Dedifferentiated amniotic fluid mesenchymal stem cell (primary cell): Measurements from ENCODE around the gene HDAC9.

Experiments
- DNase-seq: peaks from one replicate; pipeline ENCODE4 v3.0.0-alpha.2; 2016; ENCODE audit errors: extremely low spot score

HDAC9 gene

DNA sequence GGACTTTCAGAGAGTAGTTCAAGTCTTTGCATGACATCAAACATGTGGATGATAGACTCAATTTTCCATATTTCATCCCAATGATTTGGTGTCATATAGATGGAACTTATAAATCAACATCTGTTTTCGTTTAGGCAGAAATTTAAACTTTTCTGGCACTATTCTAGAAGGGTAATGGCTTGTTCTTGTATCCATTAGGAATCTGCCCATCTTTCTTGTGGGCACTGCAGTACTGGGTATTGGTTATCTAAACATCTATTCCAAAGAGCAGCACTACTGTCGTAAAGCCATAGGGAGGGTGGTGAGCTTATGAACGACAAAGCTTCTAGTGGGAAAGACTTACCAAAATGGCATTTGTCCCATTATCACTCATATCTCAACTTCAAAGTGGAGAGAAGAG lies 348.4 kb downstream of the HDAC9 start:
- DNase-seq = no peak

- no peak for DNase-seq
Measured at GRCh38 chr7:18844735-18845134, 349.2 kb downstream of the HDAC9 start.

DNA sequence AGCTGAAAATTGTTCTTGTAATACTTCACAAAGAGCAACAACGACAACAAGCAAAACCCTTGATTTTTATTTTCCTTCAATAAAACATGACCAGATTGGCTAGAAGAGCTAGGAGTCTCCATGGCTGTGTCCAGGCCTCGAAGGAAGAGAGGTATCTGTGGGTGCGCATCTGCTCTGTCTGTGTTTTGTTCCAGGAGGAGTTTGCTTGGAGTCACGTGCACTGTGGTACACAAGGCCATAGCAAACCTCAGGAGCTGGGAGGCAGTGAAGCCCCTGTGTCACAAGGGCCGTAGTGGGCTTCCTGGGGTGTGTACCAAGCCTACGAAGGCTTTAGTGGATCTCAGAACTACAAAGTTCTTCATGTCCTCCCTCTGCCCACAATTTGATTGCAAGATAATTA lies 350.2 kb downstream of the HDAC9 start:
- DNase-seq = no peak

- DNase-seq = peak; percentile 78
Measured at GRCh38 chr7:18846765-18847215, 351.2 kb downstream of the HDAC9 start.

DNA sequence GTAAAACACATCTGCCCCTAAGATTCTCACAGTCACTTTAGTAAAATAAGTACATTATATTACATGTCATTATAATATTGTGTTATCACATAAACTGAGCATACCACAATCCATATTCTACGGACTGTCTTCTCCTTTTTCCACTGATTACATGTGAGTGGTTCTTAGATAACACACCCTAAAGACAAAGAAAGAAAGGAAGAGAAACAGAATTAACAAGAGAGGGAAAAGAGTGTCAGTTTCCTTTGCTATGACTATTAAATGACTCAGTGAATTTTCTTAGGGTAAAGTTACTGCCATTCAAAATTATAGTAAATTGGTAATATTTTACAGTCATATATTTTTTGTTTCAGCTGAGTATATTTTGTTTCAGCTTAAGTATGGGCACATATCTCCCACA lies 353.6 kb downstream of the HDAC9 start:
- DNase-seq = peak; percentile 22

DNA sequence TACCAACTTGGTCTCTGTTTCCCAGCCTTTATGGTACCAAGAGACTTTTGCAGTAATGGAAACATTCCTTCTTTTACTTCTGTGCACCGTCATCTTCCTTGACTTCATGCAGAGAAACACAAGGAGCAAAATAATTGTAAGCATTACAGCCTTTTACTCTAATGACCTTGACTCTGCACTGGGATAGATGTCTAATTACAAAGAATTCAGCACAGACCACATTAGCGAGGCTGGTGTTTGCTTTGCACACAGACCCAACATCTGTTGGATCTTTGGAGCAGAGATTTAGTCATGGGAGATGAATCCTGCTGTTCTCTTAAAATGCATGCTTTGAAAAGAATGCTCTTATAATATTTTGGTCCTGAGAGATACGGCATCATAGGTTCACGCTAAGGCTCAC lies 360.2 kb downstream of the HDAC9 start:
- peak; percentile 17 for DNase-seq

GRCh38 chr7:18858232-18858631 lies 362.7 kb downstream of the HDAC9 start:
- no peak for DNase-seq

- peak; percentile 31 for DNase-seq
Measured at GRCh38 chr7:18859318-18859717, 363.8 kb downstream of the HDAC9 start.

GRCh38 chr7:18860221-18860620 lies 364.7 kb downstream of the HDAC9 start:
- DNase-seq = peak; percentile 36

DNA sequence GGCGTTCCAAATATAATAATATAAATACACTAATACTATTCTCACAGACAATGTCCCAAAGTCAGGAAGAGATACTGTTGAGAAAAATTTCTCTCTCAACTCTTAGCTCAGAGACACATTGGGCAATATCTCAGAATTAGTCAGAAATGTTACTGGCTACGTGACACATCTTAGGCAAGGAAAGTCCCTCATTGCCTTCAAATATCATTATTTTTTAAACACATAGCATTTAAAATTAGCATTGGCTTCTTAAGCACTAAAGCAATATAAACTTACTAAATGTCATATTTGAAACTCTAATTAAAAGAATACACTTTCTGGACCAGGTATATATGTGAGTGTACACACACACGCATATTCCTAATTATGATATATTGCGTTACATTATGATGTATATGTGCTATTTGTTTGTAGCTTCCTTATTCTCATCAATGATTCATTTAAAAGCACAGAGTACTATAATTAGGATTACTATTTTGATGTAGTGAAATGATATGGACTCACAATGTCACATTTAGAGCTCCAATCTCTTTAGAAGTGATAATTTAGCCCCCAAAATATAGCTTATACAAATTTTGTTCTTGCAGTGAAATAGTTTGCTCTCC lies 366.1 kb downstream of the HDAC9 start:
- peak; percentile 49 for DNase-seq

DNA sequence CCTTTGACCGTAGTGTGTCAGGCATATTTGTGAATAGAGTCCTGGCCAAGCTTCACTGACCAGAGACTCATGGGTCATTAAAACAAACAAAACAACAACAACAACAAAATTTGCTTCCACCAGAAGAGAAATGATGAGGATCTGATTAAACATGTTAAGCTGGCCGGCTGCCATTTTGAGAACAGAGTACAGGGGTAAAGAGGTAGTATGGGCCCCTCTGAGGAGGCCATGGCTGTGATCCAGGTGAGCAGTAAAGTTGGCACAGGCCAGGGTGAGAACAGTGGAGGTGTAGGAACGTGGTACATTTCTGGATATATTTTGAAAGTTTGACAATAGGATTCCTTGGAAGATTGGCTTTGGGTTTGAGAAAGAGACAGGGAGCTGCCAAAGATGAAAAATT lies 369.4 kb downstream of the HDAC9 start:
- no peak for DNase-seq

DNA sequence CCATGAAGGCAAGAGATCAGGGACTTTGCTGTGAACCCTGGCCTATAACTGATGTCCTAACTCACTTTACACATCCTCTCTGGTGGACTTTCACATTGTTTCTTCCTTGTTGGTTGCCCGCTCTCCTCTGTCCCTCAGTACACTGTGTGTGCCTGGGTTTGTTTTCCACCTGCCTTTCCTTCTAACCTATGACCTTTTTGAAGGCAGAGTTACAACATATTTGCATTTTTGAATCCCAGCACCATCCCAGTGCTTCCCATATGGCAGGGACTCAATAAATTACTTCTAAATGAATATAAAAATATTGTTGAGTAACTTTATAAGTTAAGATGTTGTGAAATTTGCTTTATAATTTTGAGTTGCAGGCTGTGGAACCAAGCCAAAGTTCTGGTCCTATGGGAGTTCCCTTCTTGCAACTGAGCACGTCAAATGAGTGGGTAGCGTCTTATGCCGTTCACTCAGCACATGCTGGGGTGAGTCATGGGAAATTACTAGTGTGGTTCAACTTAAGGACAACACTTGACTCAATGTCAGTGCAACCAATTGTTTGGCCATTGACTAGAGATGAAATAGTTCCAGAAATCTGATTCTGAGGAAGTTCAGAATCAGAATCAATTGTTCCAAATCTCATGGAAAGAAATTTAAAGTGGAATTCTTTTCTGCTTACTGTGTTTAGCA lies 370.9 kb downstream of the HDAC9 start:
- peak; percentile 100 for DNase-seq

DNA sequence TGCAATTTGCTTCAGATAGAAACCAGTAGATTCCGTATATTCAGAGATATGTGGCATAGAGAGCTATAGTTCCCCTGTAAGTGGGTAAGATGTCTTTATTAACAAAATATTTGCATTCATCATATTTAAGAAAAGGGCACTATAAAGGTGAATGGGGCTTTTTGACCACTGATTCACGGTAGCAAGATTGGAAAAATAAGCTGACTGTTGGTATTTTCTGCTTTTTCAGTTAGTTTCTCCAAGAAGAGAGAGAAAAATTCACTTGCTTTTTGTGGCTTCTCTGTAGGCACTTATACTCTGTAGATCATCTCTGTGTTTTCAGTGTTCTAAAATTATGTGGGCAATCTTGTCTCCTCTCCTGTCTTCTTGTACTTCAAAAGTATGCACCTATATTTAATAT lies 376.8 kb downstream of the HDAC9 start:
- no peak for DNase-seq

- no peak for DNase-seq
Measured at GRCh38 chr7:18873734-18874336, 378.3 kb downstream of the HDAC9 start.

- no peak for DNase-seq
Measured at GRCh38 chr7:18874880-18875279, 379.3 kb downstream of the HDAC9 start.

DNA sequence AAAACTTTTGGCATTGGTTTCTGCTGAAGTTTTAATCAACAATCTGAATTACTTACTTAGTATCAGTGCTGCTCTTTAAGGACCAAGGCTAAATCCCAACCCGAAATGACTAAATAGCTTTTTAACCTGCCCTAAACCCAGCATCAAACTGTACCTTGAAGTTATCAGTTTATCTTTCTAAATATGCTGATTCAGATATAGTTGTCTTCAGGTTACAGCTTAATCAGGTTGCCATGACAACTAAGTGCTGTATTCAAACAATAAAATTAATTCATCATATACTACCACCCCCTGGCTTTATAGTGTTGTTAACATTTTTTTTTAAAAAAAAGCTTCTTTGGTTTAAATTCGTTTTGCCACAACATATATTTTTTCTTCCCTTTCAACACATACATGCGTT lies 382.3 kb downstream of the HDAC9 start:
- DNase-seq = no peak

DNA sequence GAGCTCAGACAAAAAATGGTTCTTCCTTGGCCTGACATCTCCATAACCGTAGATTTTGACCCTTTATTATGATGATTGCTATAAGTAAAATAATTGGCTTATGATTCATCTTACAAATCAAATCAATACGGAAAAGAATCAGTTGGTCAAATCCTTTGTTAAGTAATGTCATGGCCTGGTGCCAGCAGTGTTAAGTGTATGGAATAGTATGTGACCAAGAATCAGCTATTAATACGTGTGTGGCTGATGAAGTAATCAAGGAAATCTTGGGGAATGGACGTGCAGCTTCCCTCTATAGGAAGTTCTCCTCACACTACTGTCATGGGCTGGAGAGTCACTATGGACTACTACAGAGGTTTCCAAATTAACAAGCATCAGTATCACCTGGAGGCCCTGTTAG lies 391.3 kb downstream of the HDAC9 start:
- no peak for DNase-seq

- DNase-seq = no peak
Measured at GRCh38 chr7:18889436-18889835, 393.9 kb downstream of the HDAC9 start.

DNA sequence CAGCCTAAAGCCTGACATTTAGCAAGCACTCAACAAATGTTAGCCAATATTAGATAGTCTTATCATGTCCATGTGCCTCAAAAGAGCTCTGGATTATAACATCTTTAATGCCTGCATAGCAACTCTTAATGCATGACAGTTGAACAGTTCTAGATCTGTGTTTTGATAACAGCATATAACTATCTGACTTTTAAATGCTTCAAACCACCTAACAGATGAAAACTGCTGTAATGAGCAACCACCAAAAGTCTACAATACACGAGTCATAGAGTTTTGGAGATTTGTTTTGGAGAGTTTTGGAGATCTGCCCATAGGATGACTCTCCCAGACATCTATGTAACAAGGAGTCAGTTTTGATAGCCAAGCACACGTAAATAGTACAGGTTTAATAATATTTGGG lies 394.6 kb downstream of the HDAC9 start:
- DNase-seq = peak; percentile 44

DNA sequence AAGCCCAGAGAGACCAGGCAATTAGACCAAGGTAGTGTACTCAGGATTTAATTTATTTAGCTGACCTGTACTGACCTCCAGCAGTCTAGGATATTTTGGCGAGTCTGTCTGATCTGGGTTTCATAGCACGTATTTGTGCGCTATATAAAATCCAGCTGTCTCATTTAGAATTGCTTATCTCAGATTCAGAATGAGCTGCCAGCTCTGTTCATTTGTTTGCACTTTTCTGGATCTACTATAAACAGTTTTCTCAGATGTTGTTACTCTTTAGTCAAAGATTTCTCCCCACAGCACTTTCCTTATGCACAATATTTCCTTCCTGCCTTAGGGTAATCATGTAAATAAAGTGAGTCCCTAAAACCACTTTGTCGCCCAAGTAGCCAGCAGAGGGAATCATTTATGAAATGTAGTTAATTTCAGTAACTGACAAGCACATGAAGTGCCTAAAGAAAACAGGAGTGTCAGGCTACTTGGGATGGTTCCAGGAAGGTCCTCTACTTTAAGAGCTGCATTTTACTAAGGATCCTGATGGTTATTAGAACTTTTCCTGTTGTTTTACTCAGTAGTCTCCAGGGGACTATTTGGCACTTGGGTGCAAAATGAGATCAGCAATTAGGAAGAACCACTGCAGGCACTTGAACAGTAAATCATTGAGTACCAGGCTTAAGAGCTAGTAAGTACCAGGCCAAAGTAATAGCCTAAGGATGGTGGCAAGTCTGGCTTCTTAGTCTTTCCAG lies 395.5 kb downstream of the HDAC9 start:
- no peak for DNase-seq

DNA sequence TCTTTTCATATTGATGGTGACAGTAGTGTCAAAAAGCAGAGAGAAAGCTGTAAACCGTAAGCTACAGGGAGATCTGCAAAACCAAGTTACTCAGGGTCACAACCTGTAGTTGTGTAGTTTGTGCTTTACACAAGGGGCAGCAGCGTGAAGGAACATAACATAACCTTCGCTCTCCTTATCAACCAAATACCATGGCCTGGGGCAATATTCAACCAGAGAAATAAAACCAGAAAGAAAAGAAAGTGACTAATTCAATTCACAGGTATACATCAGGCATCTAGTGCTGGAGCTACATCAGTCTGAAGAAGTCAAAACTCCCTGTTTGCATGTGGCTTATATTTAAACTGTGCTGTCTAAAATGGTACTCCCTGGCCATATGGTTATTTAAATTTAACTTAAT lies 397.6 kb downstream of the HDAC9 start:
- no peak for DNase-seq

DNA sequence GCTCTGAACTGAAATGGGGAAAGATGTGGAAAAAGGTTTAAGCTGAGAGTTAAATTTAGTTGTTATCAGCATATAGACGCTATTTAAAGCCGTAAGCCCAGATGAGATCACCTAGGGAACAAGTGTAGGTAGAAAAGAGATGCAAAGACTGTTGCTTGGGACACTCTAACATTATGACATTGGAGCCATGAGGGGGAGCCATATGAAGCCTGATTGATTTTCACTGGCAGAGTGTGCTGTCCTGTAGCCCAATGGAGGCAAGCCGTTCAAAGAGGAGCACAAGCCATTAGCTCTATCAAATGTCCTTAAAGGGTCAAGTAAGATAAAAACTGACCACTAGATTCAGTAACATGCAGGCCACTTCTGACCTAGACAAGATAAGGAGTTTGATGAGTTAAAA lies 398.6 kb downstream of the HDAC9 start:
- DNase-seq = no peak

- peak; percentile 57 for DNase-seq
Measured at GRCh38 chr7:18895456-18895855, 399.9 kb downstream of the HDAC9 start.
